Measurements from ENCODE around the gene SMYD3.

The SMYD3 gene

DNA sequence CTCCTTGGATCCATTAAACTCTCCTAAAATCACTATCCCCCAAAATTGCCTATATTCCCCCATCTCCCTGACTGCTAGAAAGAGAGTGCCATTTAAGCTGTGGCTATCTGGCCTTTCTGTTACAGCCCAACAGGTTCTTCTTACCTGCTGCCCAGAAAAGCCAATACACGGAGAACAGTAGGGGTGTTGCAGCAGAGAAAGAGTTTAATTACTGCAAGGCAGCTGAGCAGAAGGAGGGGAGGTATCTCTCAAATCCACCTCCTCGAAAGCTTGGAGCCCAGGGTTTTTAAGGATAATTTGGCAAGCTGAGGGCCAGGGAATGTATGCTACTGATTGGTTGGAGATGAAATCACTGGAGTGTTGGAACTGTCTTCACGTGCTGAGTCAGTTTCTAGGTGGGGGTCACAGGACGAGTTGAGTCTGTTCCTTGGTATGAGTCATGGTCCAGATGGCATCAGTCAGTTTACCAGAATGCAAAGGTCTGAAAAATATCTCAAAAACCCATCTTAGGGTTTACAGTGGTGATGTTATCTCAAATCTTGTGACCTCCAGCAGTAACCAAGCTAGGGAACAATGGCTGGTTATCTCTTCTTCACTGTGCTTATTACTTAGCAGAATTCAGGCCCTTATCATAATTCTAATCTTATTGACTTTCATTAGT is 89.8 kb downstream of the SMYD3 start:
- TF ChIP-seq SP7 (tag by site-specific recombination; IDR thresholded peaks at IDR 0.05) = no peak
- no peak for TF ChIP-seq ZNF391 (tag by site-specific recombination; IDR thresholded peaks at IDR 0.05; ENCODE audit: borderline replicate concordance, low read depth)
- no peak for TF ChIP-seq ZBTB8A (tag by site-specific recombination; IDR thresholded peaks at IDR 0.05)
- TF ChIP-seq SETDB1 (IDR thresholded peaks at IDR 0.05; ENCODE audit: insufficient read length, low read length) = peak; percentile 63
- TF ChIP-seq PRDM1 (tag by site-specific recombination; IDR thresholded peaks at IDR 0.05) = no peak
- no peak for TF ChIP-seq YY2 (tag by site-specific recombination; IDR thresholded peaks at IDR 0.05)
- H3K9me3 ChIP-seq (ENCODE audit: control insufficient read depth, insufficient read depth, low read depth, low read length) = no peaks in the 10 kb centered on the region
- H3K27ac ChIP-seq (ENCODE audit: extremely low read depth, low read depth, low read length) = no peak overlapping the region
- no peaks in the 10 kb centered on the region for H3K4me1 ChIP-seq (ENCODE audit: control insufficient read depth, insufficient read depth, low read length)
- no peaks in the 10 kb centered on the region for H3K36me3 ChIP-seq (ENCODE audit: control insufficient read depth in 2 of 2, insufficient read depth in 1 of 2, low read length in 2 of 2)
- POLR2A ChIA-PET = no interaction called here
- CTCF ChIA-PET = interaction anchor here (0.6 kb wide), 1 partner anchor 1264 kb away, joined by 3 read pairs; no protein-coding TSS in a partner anchor
- H3K4me3 ChIP-seq (ENCODE audit: low read depth, low read length) = no peak overlapping the region

DNA sequence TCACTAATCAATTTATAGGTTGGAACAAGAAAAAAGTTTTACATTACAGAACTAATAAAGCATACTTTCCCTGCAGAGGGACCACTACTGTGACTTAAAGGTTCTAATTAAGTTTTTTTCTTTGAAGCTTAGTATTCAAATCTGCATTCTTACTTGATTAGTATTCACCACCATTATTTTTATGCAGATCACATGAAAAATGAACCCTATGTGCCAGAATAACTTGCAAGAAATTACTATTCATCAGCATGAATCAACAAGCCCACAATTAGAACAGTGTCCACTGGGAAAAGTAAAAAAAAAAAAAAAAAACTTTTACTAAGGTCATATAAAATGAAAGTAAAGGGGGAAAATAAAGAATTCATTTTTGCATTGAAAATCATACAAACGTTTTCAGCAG is 90.8 kb downstream of the SMYD3 start:
- ChIA-PET CTCF (no interaction called here), POLR2A (no interaction called here)
- H3K9me3 ChIP-seq (ENCODE audit: control insufficient read depth, insufficient read depth, low read depth, low read length) = no peaks in the 10 kb centered on the region
- H3K4me3 ChIP-seq (ENCODE audit: low read depth, low read length) = no peak overlapping the region
- H3K27ac ChIP-seq (ENCODE audit: extremely low read depth, low read depth, low read length) = no peak overlapping the region
- no peak for TF ChIP-seq GFI1B (tag by site-specific recombination; IDR thresholded peaks at IDR 0.05)
- no peak for TF ChIP-seq ZNF366 (tag by site-specific recombination; conservative IDR thresholded peaks at IDR 0.05)
- no peak for TF ChIP-seq KLF16 (tag by site-specific recombination; IDR thresholded peaks at IDR 0.05)
- no peak for TF ChIP-seq ZNF843 (tag by site-specific recombination; IDR thresholded peaks at IDR 0.05)
- TF ChIP-seq ZNF341 (tag by site-specific recombination; IDR thresholded peaks at IDR 0.05; ENCODE audit: low read depth) = no peak
- no peak for TF ChIP-seq MYNN (tag by site-specific recombination; IDR thresholded peaks at IDR 0.05; ENCODE audit: borderline replicate concordance)
- TF ChIP-seq ZNF707 (tag by site-specific recombination; IDR thresholded peaks at IDR 0.05) = no peak
- no peak for TF ChIP-seq ZNF677 (tag by site-specific recombination; IDR thresholded peaks at IDR 0.05)
- TF ChIP-seq, protein P1, sequence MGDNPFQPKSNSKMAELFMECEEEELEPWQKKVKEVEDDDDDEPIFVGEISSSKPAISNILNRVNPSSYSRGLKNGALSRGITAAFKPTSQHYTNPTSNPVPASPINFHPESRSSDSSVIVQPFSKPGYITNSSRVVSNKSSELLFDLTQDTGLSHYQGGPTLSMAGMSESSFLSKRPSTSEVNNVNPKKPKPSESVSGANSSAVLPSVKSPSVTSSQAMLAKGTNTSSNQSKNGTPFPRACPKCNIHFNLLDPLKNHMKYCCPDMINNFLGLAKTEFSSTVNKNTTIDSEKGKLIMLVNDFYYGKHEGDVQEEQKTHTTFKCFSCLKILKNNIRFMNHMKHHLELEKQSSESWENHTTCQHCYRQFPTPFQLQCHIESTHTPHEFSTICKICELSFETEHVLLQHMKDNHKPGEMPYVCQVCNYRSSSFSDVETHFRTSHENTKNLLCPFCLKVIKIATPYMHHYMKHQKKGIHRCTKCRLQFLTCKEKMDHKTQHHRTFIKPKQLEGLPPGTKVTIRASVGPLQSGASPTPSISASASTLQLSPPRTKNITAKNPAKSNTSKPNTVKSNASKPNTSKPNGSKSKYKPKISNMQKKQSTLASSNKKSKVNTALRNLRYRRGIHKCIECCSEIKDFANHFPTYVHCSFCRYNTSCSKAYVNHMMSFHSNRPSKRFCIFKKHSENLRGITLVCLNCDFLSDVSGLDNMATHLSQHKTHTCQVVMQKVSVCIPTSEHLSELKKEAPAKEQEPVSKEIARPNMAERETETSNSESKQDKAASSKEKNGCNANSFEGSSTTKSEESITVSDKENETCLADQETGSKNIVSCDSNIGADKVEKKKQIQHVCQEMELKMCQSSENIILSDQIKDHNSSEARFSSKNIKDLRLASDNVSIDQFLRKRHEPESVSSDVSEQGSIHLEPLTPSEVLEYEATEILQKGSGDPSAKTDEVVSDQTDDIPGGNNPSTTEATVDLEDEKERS (tag by site-specific recombination; IDR thresholded peaks at IDR 0.05) = no peak
- no peak for TF ChIP-seq ZNF792 (tag by site-specific recombination; IDR thresholded peaks at IDR 0.05)
- TF ChIP-seq, protein P2, sequence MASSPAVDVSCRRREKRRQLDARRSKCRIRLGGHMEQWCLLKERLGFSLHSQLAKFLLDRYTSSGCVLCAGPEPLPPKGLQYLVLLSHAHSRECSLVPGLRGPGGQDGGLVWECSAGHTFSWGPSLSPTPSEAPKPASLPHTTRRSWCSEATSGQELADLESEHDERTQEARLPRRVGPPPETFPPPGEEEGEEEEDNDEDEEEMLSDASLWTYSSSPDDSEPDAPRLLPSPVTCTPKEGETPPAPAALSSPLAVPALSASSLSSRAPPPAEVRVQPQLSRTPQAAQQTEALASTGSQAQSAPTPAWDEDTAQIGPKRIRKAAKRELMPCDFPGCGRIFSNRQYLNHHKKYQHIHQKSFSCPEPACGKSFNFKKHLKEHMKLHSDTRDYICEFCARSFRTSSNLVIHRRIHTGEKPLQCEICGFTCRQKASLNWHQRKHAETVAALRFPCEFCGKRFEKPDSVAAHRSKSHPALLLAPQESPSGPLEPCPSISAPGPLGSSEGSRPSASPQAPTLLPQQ (tag by site-specific recombination; IDR thresholded peaks at IDR 0.05) = no peak
- TF ChIP-seq KLF9 (tag by site-specific recombination; IDR thresholded peaks at IDR 0.05; ENCODE audit: low read depth) = no peak
- no peak for TF ChIP-seq FEZF1 (tag by site-specific recombination; IDR thresholded peaks at IDR 0.05)
- TF ChIP-seq, protein P3, sequence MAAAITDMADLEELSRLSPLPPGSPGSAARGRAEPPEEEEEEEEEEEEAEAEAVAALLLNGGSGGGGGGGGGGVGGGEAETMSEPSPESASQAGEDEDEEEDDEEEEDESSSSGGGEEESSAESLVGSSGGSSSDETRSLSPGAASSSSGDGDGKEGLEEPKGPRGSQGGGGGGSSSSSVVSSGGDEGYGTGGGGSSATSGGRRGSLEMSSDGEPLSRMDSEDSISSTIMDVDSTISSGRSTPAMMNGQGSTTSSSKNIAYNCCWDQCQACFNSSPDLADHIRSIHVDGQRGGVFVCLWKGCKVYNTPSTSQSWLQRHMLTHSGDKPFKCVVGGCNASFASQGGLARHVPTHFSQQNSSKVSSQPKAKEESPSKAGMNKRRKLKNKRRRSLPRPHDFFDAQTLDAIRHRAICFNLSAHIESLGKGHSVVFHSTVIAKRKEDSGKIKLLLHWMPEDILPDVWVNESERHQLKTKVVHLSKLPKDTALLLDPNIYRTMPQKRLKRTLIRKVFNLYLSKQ (tag by site-specific recombination; IDR thresholded peaks at IDR 0.05; ENCODE audit: borderline replicate concordance) = no peak
- TF ChIP-seq HOXA7 (CRISPR knock-in tag; IDR thresholded peaks at IDR 0.05; ENCODE audit: borderline replicate concordance) = no peak
- no peak for TF ChIP-seq SCRT1 (tag by site-specific recombination; IDR thresholded peaks at IDR 0.05; ENCODE audit: borderline replicate concordance)
- TF ChIP-seq, protein P4, sequence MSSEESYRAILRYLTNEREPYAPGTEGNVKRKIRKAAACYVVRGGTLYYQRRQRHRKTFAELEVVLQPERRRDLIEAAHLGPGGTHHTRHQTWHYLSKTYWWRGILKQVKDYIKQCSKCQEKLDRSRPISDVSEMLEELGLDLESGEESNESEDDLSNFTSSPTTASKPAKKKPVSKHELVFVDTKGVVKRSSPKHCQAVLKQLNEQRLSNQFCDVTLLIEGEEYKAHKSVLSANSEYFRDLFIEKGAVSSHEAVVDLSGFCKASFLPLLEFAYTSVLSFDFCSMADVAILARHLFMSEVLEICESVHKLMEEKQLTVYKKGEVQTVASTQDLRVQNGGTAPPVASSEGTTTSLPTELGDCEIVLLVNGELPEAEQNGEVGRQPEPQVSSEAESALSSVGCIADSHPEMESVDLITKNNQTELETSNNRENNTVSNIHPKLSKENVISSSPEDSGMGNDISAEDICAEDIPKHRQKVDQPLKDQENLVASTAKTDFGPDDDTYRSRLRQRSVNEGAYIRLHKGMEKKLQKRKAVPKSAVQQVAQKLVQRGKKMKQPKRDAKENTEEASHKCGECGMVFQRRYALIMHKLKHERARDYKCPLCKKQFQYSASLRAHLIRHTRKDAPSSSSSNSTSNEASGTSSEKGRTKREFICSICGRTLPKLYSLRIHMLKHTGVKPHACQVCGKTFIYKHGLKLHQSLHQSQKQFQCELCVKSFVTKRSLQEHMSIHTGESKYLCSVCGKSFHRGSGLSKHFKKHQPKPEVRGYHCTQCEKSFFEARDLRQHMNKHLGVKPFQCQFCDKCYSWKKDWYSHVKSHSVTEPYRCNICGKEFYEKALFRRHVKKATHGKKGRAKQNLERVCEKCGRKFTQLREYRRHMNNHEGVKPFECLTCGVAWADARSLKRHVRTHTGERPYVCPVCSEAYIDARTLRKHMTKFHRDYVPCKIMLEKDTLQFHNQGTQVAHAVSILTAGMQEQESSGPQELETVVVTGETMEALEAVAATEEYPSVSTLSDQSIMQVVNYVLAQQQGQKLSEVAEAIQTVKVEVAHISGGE (tag by site-specific recombination; conservative IDR thresholded peaks at IDR 0.05; ENCODE audit: low read depth) = no peak
- no peak for TF ChIP-seq YY1 (tag by site-specific recombination; IDR thresholded peaks at IDR 0.05)
- TF ChIP-seq, protein P5, sequence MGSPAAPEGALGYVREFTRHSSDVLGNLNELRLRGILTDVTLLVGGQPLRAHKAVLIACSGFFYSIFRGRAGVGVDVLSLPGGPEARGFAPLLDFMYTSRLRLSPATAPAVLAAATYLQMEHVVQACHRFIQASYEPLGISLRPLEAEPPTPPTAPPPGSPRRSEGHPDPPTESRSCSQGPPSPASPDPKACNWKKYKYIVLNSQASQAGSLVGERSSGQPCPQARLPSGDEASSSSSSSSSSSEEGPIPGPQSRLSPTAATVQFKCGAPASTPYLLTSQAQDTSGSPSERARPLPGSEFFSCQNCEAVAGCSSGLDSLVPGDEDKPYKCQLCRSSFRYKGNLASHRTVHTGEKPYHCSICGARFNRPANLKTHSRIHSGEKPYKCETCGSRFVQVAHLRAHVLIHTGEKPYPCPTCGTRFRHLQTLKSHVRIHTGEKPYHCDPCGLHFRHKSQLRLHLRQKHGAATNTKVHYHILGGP (tag by site-specific recombination; IDR thresholded peaks at IDR 0.05) = no peak
- H3K36me3 ChIP-seq (ENCODE audit: control insufficient read depth in 2 of 2, insufficient read depth in 1 of 2, low read length in 2 of 2) = no peaks in the 10 kb centered on the region
- no peaks in the 10 kb centered on the region for H3K4me1 ChIP-seq (ENCODE audit: control insufficient read depth, insufficient read depth, low read length)
